Activated CD8-positive, alpha-beta memory T cell treated with anti-CD3 and anti-CD28 coated beads, Interleukin-2, amount 10 ng/mL, durations not matched to agents 7 days and 5 days (primary cell): ENCODE results near the gene FHOD1. TPM values are rescaled to one million over a fixed set of nuclear protein-coding genes. Genes with fewer than 3 reads are reported as not detected.
A peak's percentile ranks its signal among the peaks of the same experiment; 100 is the strongest.

ENCODE experiments used
- ATAC-seq: fragments of 150-1000 bp; cut with Tn5 transposase; one replicate; pipeline ENCODE4 v1.10.0; 2021; ENCODE audit warnings: moderate library complexity
- CTCF ChIA-PET: fragments of 350-600 bp; sonication (Branson Sonifier 250); formaldehyde crosslinking; loops from one replicate; lab custom pipeline; 2021; ENCODE audit warnings: antibody characterized with exemption; lab: Charles Lee
- DNase-seq: peaks from one replicate; pipeline ENCODE4 v3.0.0-alpha.2; 2020
- H3K27ac Mint-ChIP-seq: one replicate; pipeline ENCODE4 v1.8.0; 2021; ENCODE audit warnings: mild to moderate bottlenecking, mixed read lengths
- H3K27me3 Mint-ChIP-seq: one replicate; pipeline ENCODE4 v1.8.0; 2021; ENCODE audit warnings: mixed read lengths
- H3K36me3 Mint-ChIP-seq: one replicate; pipeline ENCODE4 v1.8.0; 2021; ENCODE audit warnings: mild to moderate bottlenecking, mixed read lengths
- H3K4me1 Mint-ChIP-seq: one replicate; pipeline ENCODE4 v1.8.0; 2021; ENCODE audit warnings: mixed read lengths
- H3K4me3 Mint-ChIP-seq: one replicate; pipeline ENCODE4 v1.8.0; 2021; ENCODE audit warnings: mild to moderate bottlenecking, moderate library complexity, mixed read lengths
- H3K9me3 Mint-ChIP-seq: one replicate; pipeline ENCODE4 v1.8.0; 2022; ENCODE audit warnings: low read depth, mixed read lengths
- total RNA-seq, 2 experiments: library from RNA; stranded (reverse); gene quantifications; one replicate each; pipeline ENCODE4 v1.2.3, GENCODE V29; 2021

Gene FHOD1
- total RNA-seq: 100 to 1,000 TPM; 101 to 111 TPM

- Mint-ChIP-seq H3K4me3 (peak within 1 kb of the TSS; percentile 87), H3K27me3 (peaks cover 12% of the 10 kb centered on the region), H3K27ac (peak within 1 kb of the TSS; percentile 93), H3K36me3 (no peaks in the 10 kb centered on the region), H3K9me3 (no peaks in the 10 kb centered on the region), H3K4me1 (peaks cover 45% of the 10 kb centered on the region)
- ATAC-seq (peak; percentile 74), DNase-seq (peak; percentile 99)
- CTCF ChIA-PET: interaction anchor here (0.6 to 5.8 kb wide), 19 partner anchors 13 to 505 kb away, joined by 3 to 41 read pairs (median 5); partner anchors contain the start of genes E2F4, ELMO3, FBXL8 and TMEM208
These were observed at the start of gene FHOD1 for GRCh38 chr16:67247192-67248072. Gene FHOD1 (minus strand): TSS chr16:67247481. CDS start chr16:67247410, 71 bp downstream.

- H3K36me3 Mint-ChIP-seq: no peaks in the 10 kb centered on the region
- H3K27ac Mint-ChIP-seq: no peak overlapping the region
- ATAC-seq (no peak), DNase-seq (no peak)
- H3K4me3 Mint-ChIP-seq: no peak overlapping the region
- CTCF ChIA-PET: interaction anchor here (0.9 to 1.5 kb wide), 4 partner anchors 10 to 103 kb away, joined by 3 to 5 read pairs (median 4); partner anchors contain the start of gene PLEKHG4
- H3K4me1 Mint-ChIP-seq: peaks cover 4% of the 10 kb centered on the region
- H3K27me3 Mint-ChIP-seq: peaks cover 3% of the 10 kb centered on the region
- H3K9me3 Mint-ChIP-seq: no peaks in the 10 kb centered on the region
These were observed 49.1 kb upstream of the FHOD1 start for GRCh38 chr16:67296420-67296819.

- no peaks in the 10 kb centered on the region for H3K9me3 Mint-ChIP-seq
- peaks cover 3% of the 10 kb centered on the region for H3K27me3 Mint-ChIP-seq
- no peak overlapping the region for H3K27ac Mint-ChIP-seq
- H3K4me3 Mint-ChIP-seq: no peak overlapping the region
- CTCF ChIA-PET: interaction anchor here (0.8 kb wide), 1 partner anchor 44 kb away, joined by 4 read pairs; no protein-coding TSS in a partner anchor
- no peaks in the 10 kb centered on the region for H3K36me3 Mint-ChIP-seq
- DNase-seq (no peak), ATAC-seq (no peak)
- peaks cover 13% of the 10 kb centered on the region for H3K4me1 Mint-ChIP-seq
These were observed 47.7 kb upstream of the FHOD1 start for GRCh38 chr16:67294938-67295361.

- Mint-ChIP-seq H3K9me3 (no peaks in the 10 kb centered on the region), H3K4me3 (no peak overlapping the region), H3K4me1 (peaks cover 19% of the 10 kb centered on the region), H3K27me3 (peaks cover 3% of the 10 kb centered on the region), H3K27ac (peak overlapping the region; percentile 11), H3K36me3 (no peaks in the 10 kb centered on the region)
- ATAC-seq (no peak), DNase-seq (no peak)
- CTCF ChIA-PET: interaction anchor here (0.8 to 1.0 kb wide), 2 partner anchors 44 to 122 kb away, joined by 3 to 4 read pairs; partner anchors contain the start of gene ZDHHC1
These were observed 47.0 kb upstream of the FHOD1 start for GRCh38 chr16:67294171-67294757.

GRCh38 chr16:67291461-67291860, 44.2 kb upstream of the FHOD1 start:
- CTCF ChIA-PET: interaction anchor here (0.9 kb wide), 1 partner anchor 130 kb away, joined by 3 read pairs; no protein-coding TSS in a partner anchor
- Mint-ChIP-seq H3K4me3 (no peak overlapping the region), H3K27ac (no peak overlapping the region), H3K36me3 (no peaks in the 10 kb centered on the region), H3K4me1 (peaks cover 19% of the 10 kb centered on the region), H3K27me3 (no peaks in the 10 kb centered on the region), H3K9me3 (no peaks in the 10 kb centered on the region)
- ATAC-seq: no peak
- DNase-seq: no peak

GRCh38 chr16:67287960-67288359, 40.7 kb upstream of the FHOD1 start:
- CTCF ChIA-PET: interaction anchor here (0.5 to 1.9 kb wide), 4 partner anchors 10 to 1467 kb away, joined by 3 to 6 read pairs (median 4); partner anchors contain the start of genes KCTD19 and LRRC36
- no peak for DNase-seq
- ATAC-seq: no peak
- H3K9me3 Mint-ChIP-seq: no peaks in the 10 kb centered on the region
- H3K36me3 Mint-ChIP-seq: no peaks in the 10 kb centered on the region
- H3K4me3 Mint-ChIP-seq: no peak overlapping the region
- H3K27me3 Mint-ChIP-seq: no peaks in the 10 kb centered on the region
- H3K4me1 Mint-ChIP-seq: peaks cover 15% of the 10 kb centered on the region
- H3K27ac Mint-ChIP-seq: no peak overlapping the region

- Mint-ChIP-seq H3K36me3 (no peaks in the 10 kb centered on the region), H3K27ac (no peak overlapping the region), H3K4me3 (no peak overlapping the region), H3K4me1 (peaks cover 15% of the 10 kb centered on the region), H3K9me3 (no peaks in the 10 kb centered on the region), H3K27me3 (no peaks in the 10 kb centered on the region)
- no peak for ATAC-seq
- no peak for DNase-seq
- CTCF ChIA-PET: interaction anchor here (0.6 to 2.2 kb wide), 7 partner anchors 8 to 341 kb away, joined by 3 to 5 read pairs (median 4); partner anchors contain the start of genes KCTD19 and LRRC36
These were observed 39.4 kb upstream of the FHOD1 start for GRCh38 chr16:67286441-67287235.

GRCh38 chr16:67284699-67285646, 37.7 kb upstream of the FHOD1 start:
- H3K27me3 Mint-ChIP-seq: no peaks in the 10 kb centered on the region
- H3K36me3 Mint-ChIP-seq: no peaks in the 10 kb centered on the region
- H3K4me3 Mint-ChIP-seq: no peak overlapping the region
- no peak for DNase-seq
- no peaks in the 10 kb centered on the region for H3K9me3 Mint-ChIP-seq
- CTCF ChIA-PET: interaction anchor here (0.9 to 2.2 kb wide), 7 partner anchors 35 to 267 kb away, joined by 3 to 5 read pairs (median 3); partner anchors contain the start of genes KCTD19 and LRRC36
- no peak for ATAC-seq
- no peak overlapping the region for H3K27ac Mint-ChIP-seq
- peaks cover 7% of the 10 kb centered on the region for H3K4me1 Mint-ChIP-seq

GRCh38 chr16:67283826-67284555, 36.7 kb upstream of the FHOD1 start:
- H3K27me3 Mint-ChIP-seq: no peaks in the 10 kb centered on the region
- no peaks in the 10 kb centered on the region for H3K9me3 Mint-ChIP-seq
- no peaks in the 10 kb centered on the region for H3K36me3 Mint-ChIP-seq
- H3K4me1 Mint-ChIP-seq: no peaks in the 10 kb centered on the region
- CTCF ChIA-PET: interaction anchor here (0.8 to 1.1 kb wide), 3 partner anchors 55 to 164 kb away, joined by 3 to 4 read pairs (median 3); no protein-coding TSS in a partner anchor
- H3K27ac Mint-ChIP-seq: no peak overlapping the region
- no peak for ATAC-seq
- DNase-seq: no peak
- H3K4me3 Mint-ChIP-seq: no peak overlapping the region

- DNase-seq (no peak), ATAC-seq (no peak)
- H3K27ac Mint-ChIP-seq: no peak overlapping the region
- no peaks in the 10 kb centered on the region for H3K27me3 Mint-ChIP-seq
- H3K4me3 Mint-ChIP-seq: no peak overlapping the region
- CTCF ChIA-PET: interaction anchor here (0.8 to 0.9 kb wide), 2 partner anchors 56 to 165 kb away, joined by 3 to 4 read pairs; no protein-coding TSS in a partner anchor
- peaks cover 3% of the 10 kb centered on the region for H3K4me1 Mint-ChIP-seq
- no peaks in the 10 kb centered on the region for H3K36me3 Mint-ChIP-seq
- no peaks in the 10 kb centered on the region for H3K9me3 Mint-ChIP-seq
These were observed 36.0 kb upstream of the FHOD1 start for GRCh38 chr16:67283039-67283825.

- Mint-ChIP-seq H3K27ac (no peak overlapping the region), H3K4me3 (no peak overlapping the region), H3K27me3 (no peaks in the 10 kb centered on the region), H3K9me3 (no peaks in the 10 kb centered on the region), H3K4me1 (peaks cover 9% of the 10 kb centered on the region), H3K36me3 (no peaks in the 10 kb centered on the region)
- ATAC-seq (no peak), DNase-seq (no peak)
- CTCF ChIA-PET: interaction anchor here (0.8 to 1.0 kb wide), 2 partner anchors 10 to 22 kb away, joined by 3 read pairs; no protein-coding TSS in a partner anchor
These were observed 35.1 kb upstream of the FHOD1 start for GRCh38 chr16:67282447-67282805.
